B cell (primary cell): ENCODE data around the gene CHCHD4. TPM values are rescaled to one million over a fixed set of nuclear protein-coding genes. Genes with fewer than 3 reads are reported as not detected.

Experiments
- ATAC-seq: fragments of 200-7000 bp; cut with Tn5 transposase; one replicate; pipeline ENCODE4 v1.10.0; 2021; ENCODE audit warnings: low read depth, mild to moderate bottlenecking, moderate number of reproducible peaks, moderate library complexity
- CTCF ChIA-PET: fragments of 350-600 bp; sonication (Branson Sonifier 250); formaldehyde crosslinking; loops from one replicate; lab custom pipeline; 2021; ENCODE audit warnings: antibody characterized with exemption, inconsistent platforms; lab: Charles Lee
- POLR2A ChIA-PET: fragments of 350-600 bp; sonication (Branson Sonifier 250); formaldehyde crosslinking; loops from one replicate; lab custom pipeline; 2021; ENCODE audit warnings: antibody characterized with exemption; lab: Charles Lee
- DNase-seq: peaks from one replicate; pipeline ENCODE4 v3.0.0; 2013
- H2AFZ ChIP-seq: 2 replicates; pipeline ENCODE4 v1.6.1; 2012; ENCODE audit warnings: mild to moderate bottlenecking, low read depth, low read length; ENCODE audit not compliant: insufficient read depth, poor library complexity, severe bottlenecking
- H3K27ac ChIP-seq, 2 donors: 1 replicate in 1 of 2; 2 replicates in 1 of 2; pipeline ENCODE4 v1.5.1; 2012 to 2013; ENCODE audit warnings: low read length in 2 of 2, mild to moderate bottlenecking in 2 of 2, moderate library complexity in 1 of 2
- H3K27me3 ChIP-seq, 4 experiments: fragments of 200-600 bp in 1 of 4; sonication (generic) in 1 of 4; replicated peaks in 1 of 4; 1 replicate in 2 of 4; 2 replicates in 2 of 4; pipeline versions ENCODE4 v1.6.1 to v1.7.0; 2013 to 2016; ENCODE audit warnings: low read length in 3 of 4, mild to moderate bottlenecking in 2 of 4, mixed read lengths in 1 of 4, moderate library complexity in 1 of 4; ENCODE audit not compliant: insufficient read depth in 4 of 4, control insufficient read depth in 3 of 4; ENCODE audit errors: control extremely low read depth in 1 of 4
- H3K36me3 ChIP-seq, 2 experiments: replicated peaks in 1 of 2; 1 replicate in 1 of 2; 2 replicates in 1 of 2; pipeline versions ENCODE4 v1.6.1 to v1.7.1; 2013; ENCODE audit warnings: low read length in 1 of 2; ENCODE audit not compliant: insufficient read depth in 2 of 2, control insufficient read depth in 1 of 2; ENCODE audit errors: control extremely low read depth in 1 of 2, extremely low read depth in 1 of 2
- H3K4me1 ChIP-seq, 2 donors: fragments of 200-600 bp in 1 of 2; sonication (generic) in 1 of 2; 1 replicate in 1 of 2; 2 replicates in 1 of 2; pipeline versions ENCODE4 v1.5.1 to v1.6.1; 2013 to 2017; ENCODE audit warnings: low read length in 2 of 2; ENCODE audit not compliant: control insufficient read depth in 2 of 2, insufficient read depth in 2 of 2
- H3K4me2 ChIP-seq: replicated peaks from 2 replicates; pipeline ENCODE3; 2012; ENCODE audit warnings: mild to moderate bottlenecking, low read depth, low read length; ENCODE audit not compliant: poor library complexity, severe bottlenecking
- H3K4me3 ChIP-seq, 5 experiments: fragments of 200-600 bp in 1 of 5; sonication (generic) in 1 of 5; 1 replicate in 3 of 5; 2 replicates in 2 of 5; pipeline versions ENCODE4 v1.5.1 to v1.7.0; 2011 to 2016; ENCODE audit warnings: low read length in 4 of 5, mild to moderate bottlenecking in 4 of 5, low read depth in 2 of 5, control low read depth in 1 of 5, moderate library complexity in 1 of 5; ENCODE audit not compliant: insufficient read depth in 1 of 5; ENCODE audit errors: control extremely low read depth in 1 of 5, extremely low read depth in 1 of 5
- H3K79me2 ChIP-seq: fragments of 200-600 bp; sonication (generic); one replicate; pipeline ENCODE4 v1.6.0; 2016; ENCODE audit warnings: low read length; ENCODE audit not compliant: control insufficient read depth, insufficient read depth
- H3K9ac ChIP-seq: fragments of 200-600 bp; sonication (generic); 2 replicates; pipeline ENCODE4 v1.6.1; 2017; ENCODE audit warnings: mild to moderate bottlenecking, low read length, moderate library complexity
- H3K9me3 ChIP-seq, 3 donors: one replicate each; pipeline versions ENCODE4 v1.6.1 to v1.7.1; 2013; ENCODE audit warnings: low read length in 2 of 3; ENCODE audit not compliant: control insufficient read depth in 2 of 3, insufficient read depth in 1 of 3; ENCODE audit errors: control extremely low read depth in 1 of 3
- H4K20me1 ChIP-seq: 2 replicates; pipeline ENCODE4 v1.6.0; 2012; ENCODE audit warnings: mild to moderate bottlenecking, low read length; ENCODE audit not compliant: insufficient read depth, control insufficient read depth, poor library complexity, severe bottlenecking
- H3K27ac Mint-ChIP-seq: one replicate; pipeline ENCODE4 v1.8.0; 2021; ENCODE audit warnings: mixed read lengths
- H3K27me3 Mint-ChIP-seq: one replicate; pipeline ENCODE4 v1.8.0; 2021; ENCODE audit warnings: mixed read lengths
- H3K4me1 Mint-ChIP-seq: one replicate; pipeline ENCODE4 v1.8.0; 2021; ENCODE audit warnings: mixed read lengths
- H3K4me3 Mint-ChIP-seq: one replicate; pipeline ENCODE4 v1.8.0; 2021; ENCODE audit warnings: mixed read lengths
- H3K9me3 Mint-ChIP-seq: one replicate; pipeline ENCODE4 v1.8.0; 2022; ENCODE audit warnings: mixed read lengths; ENCODE audit not compliant: insufficient read depth
- EZH2 ChIP-seq: IDR thresholded peaks from 2 replicates; pipeline ENCODE4 v1.6.1; 2012; ENCODE audit warnings: borderline replicate concordance, low read depth, mild to moderate bottlenecking, moderate library complexity, low read length; ENCODE audit not compliant: insufficient read depth, poor library complexity, severe bottlenecking
- WGBS: methylation state at CpG from one replicate; pipeline ENCODE4 v1.1.5; 2013; ENCODE audit warnings: missing lambda C conversion rate; ENCODE audit not compliant: insufficient coverage; 5-methylcytosine and 5-hydroxymethylcytosine counted together
- intact Hi-C: fragments of 100-400 bp; cut with micrococcal nuclease; formaldehyde crosslinking; loops from one replicate; pipeline ENCODE4 v1.10.0; 2022
- polyA plus RNA-seq: library from polyadenylated mRNA; depleted of rRNA; stranded (reverse); fragments of >200 nt; gene quantifications from 2 replicates; pipeline ENCODE4 v1.2.3, GENCODE V29; 2012
- total RNA-seq, 2 donors: library from RNA; stranded (reverse); fragments of 120-200 nt in 1 of 2; gene quantifications; 1 replicate in 1 of 2; 2 replicates in 1 of 2; pipeline versions ENCODE4 v1.2.3 to v1.2.4, GENCODE V29; 2013 to 2022
- TF ChIP-seq, protein P1 (sequence below): fragments of 200-600 bp; IDR thresholded peaks from one replicate; pipeline ENCODE4 v1.8.0; 2022; ENCODE audit warnings: antibody characterized with exemption, mild to moderate bottlenecking

CHCHD4 gene
- total and polyA plus RNA-seq, 2 donors (not counting 1 experiment from before 2014, with no cell fraction given) = 3.7 to 8.0 TPM

DNA sequence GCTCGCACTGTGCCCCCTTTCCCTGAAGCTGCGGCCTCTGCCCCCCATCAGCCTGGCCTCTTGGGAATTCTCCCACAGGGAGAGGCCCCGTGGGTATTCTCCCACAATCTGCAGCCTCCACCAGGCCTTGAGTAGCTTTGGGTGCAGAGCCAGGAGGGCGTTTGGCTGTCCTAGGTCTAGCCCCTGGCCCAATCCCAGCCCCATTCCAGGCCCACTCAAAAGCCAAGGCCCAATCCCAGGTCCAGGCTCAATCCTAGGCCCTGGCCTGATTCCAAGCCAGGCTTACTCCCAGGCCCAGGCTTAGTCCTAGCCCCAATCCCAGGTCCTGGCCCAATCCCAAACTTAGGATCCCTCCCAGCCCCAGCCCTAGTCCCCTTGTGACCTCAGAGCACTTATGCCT, 59.8 kb downstream of the CHCHD4 start:
- no peaks in the 10 kb centered on the region for H3K36me3 ChIP-seq
- peaks cover 0 to 4% (median 0%) of the 10 kb centered on the region in 4 experiments for H3K27me3 ChIP-seq
- no peak overlapping the region for H3K4me3 ChIP-seq
- no peaks in the 10 kb centered on the region for H3K4me1 Mint-ChIP-seq
- ATAC-seq = no peak
- no peak overlapping the region for H3K27ac ChIP-seq
- no peak overlapping the region for H2AFZ ChIP-seq
- 78% methylated on average over 4 of the region's 4 CpGs for WGBS
- ChIA-PET POLR2A (no interaction called here), CTCF (no interaction called here)
- intact Hi-C loops = no loop called here
- H3K9me3 Mint-ChIP-seq = no peaks in the 10 kb centered on the region
- no peaks in the 10 kb centered on the region for H3K4me1 ChIP-seq
- no peak overlapping the region for H3K4me2 ChIP-seq
- H4K20me1 ChIP-seq = no peaks in the 10 kb centered on the region
- no peak for TF ChIP-seq EZH2
- TF ChIP-seq, protein P1, sequence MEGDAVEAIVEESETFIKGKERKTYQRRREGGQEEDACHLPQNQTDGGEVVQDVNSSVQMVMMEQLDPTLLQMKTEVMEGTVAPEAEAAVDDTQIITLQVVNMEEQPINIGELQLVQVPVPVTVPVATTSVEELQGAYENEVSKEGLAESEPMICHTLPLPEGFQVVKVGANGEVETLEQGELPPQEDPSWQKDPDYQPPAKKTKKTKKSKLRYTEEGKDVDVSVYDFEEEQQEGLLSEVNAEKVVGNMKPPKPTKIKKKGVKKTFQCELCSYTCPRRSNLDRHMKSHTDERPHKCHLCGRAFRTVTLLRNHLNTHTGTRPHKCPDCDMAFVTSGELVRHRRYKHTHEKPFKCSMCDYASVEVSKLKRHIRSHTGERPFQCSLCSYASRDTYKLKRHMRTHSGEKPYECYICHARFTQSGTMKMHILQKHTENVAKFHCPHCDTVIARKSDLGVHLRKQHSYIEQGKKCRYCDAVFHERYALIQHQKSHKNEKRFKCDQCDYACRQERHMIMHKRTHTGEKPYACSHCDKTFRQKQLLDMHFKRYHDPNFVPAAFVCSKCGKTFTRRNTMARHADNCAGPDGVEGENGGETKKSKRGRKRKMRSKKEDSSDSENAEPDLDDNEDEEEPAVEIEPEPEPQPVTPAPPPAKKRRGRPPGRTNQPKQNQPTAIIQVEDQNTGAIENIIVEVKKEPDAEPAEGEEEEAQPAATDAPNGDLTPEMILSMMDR = no peak
- no peak overlapping the region for H3K9ac ChIP-seq
- peaks cover 0 to 5% (median 0%) of the 10 kb centered on the region in 3 donors for H3K9me3 ChIP-seq
- no peak overlapping the region for H3K27ac Mint-ChIP-seq
- peaks cover 28% of the 10 kb centered on the region for H3K27me3 Mint-ChIP-seq
- no peaks in the 10 kb centered on the region for H3K79me2 ChIP-seq
- no peak for DNase-seq
- no peak overlapping the region for H3K4me3 Mint-ChIP-seq

DNA sequence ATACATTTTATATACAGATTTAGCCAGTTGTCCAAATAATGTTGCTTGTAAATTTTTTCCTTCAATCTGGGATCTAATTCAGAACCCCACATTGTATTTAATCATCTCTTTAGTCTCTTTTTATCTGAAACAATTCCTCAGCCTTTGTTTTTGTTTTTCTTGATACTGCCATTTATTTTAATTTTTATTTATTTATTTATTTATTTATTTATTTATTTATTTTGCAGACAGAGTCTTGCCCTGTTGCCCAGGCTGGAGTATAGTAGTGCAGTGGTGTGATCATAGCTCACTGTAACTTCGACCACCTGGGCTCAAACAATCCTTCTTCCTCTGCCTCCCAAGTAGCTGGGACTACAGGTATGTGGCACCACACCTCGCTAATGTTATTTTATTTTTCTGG, 61.5 kb downstream of the CHCHD4 start:
- H3K4me3 Mint-ChIP-seq = no peak overlapping the region
- Histone ChIP-seq H3K36me3 (no peaks in the 10 kb centered on the region), H3K9me3 (peaks cover 0 to 6% (median 0%) of the 10 kb centered on the region in 3 donors), H3K27me3 (peaks cover 0 to 4% (median 0%) of the 10 kb centered on the region in 4 experiments), H3K4me1 (no peaks in the 10 kb centered on the region), H2AFZ (no peak overlapping the region), H3K9ac (no peak overlapping the region), H4K20me1 (no peaks in the 10 kb centered on the region), H3K4me3 (no peak overlapping the region), H3K79me2 (no peaks in the 10 kb centered on the region), H3K27ac (no peak overlapping the region), H3K4me2 (no peak overlapping the region)
- H3K4me1 Mint-ChIP-seq = no peaks in the 10 kb centered on the region
- H3K27me3 Mint-ChIP-seq = peaks cover 28% of the 10 kb centered on the region
- no CpG with 5 or more reads among the region's 2 CpGs for WGBS
- intact Hi-C loops = no loop called here
- CTCF ChIA-PET = no interaction called here
- ATAC-seq (no peak), DNase-seq (no peak)
- no peak for TF ChIP-seq EZH2
- TF ChIP-seq, protein P1 = no peak
- POLR2A ChIA-PET = no interaction called here
- no peak overlapping the region for H3K27ac Mint-ChIP-seq
- H3K9me3 Mint-ChIP-seq = no peaks in the 10 kb centered on the region

Other genes starting within 250 kb of the CHCHD4 start
- not detected in 2 replicates for gene WNT7A, start 244.8 kb downstream of the CHCHD4 start, total RNA-seq
- 0.22 TPM in 1 of 2 replicates, not detected in the other for gene WNT7A, start 244.8 kb downstream of the CHCHD4 start, polyA plus RNA-seq
- gene TMEM43, start 182 bp upstream of the CHCHD4 start, total RNA-seq = 37.4 and 37.6 TPM in 2 replicates
- gene TMEM43, start 182 bp upstream of the CHCHD4 start, polyA plus RNA-seq = 29.5 and 30.7 TPM in 2 replicates
- 61.5 and 67.6 TPM in 2 replicates for gene XPC, start 53.7 kb upstream of the CHCHD4 start, total RNA-seq
- 18.5 and 22.5 TPM in 2 replicates for gene XPC, start 53.7 kb upstream of the CHCHD4 start, polyA plus RNA-seq
- gene LSM3, start 53.9 kb upstream of the CHCHD4 start, total RNA-seq = 9.7 and 10.0 TPM in 2 replicates
- gene LSM3, start 53.9 kb upstream of the CHCHD4 start, polyA plus RNA-seq = 2.8 and 4.2 TPM in 2 replicates